HUES64 (cell line): Measurements from ENCODE around the gene C17orf107.
A peak's percentile ranks its signal among the peaks of the same experiment; 100 is the strongest.
"Not testable (repeated sequence)": the region's sequence is repeated elsewhere in the genome, so short reads cannot be mapped to it uniquely, and the experiment has no call there.

Experiments
- H3K27ac ChIP-seq: 2 replicates; pipeline ENCODE4 v1.7.0; 2013; ENCODE audit warnings: low read depth, low read length, inconsistent platforms
- H3K27me3 ChIP-seq: 2 replicates; pipeline ENCODE4 v1.6.1; 2013; ENCODE audit warnings: mild to moderate bottlenecking, low read length; ENCODE audit not compliant: insufficient read depth
- H3K36me3 ChIP-seq: 2 replicates; pipeline ENCODE4 v1.6.1; 2013; ENCODE audit warnings: mild to moderate bottlenecking, low read length; ENCODE audit not compliant: insufficient read depth
- H3K4me1 ChIP-seq: 2 replicates; pipeline ENCODE4 v1.6.1; 2013; ENCODE audit warnings: mild to moderate bottlenecking, low read length, moderate library complexity; ENCODE audit not compliant: insufficient read depth
- H3K4me3 ChIP-seq: 2 replicates; pipeline ENCODE4 v1.5.1; 2013; ENCODE audit warnings: mild to moderate bottlenecking, low read length, moderate library complexity
- H3K9ac ChIP-seq: 2 replicates; pipeline ENCODE4 v1.6.1; 2013; ENCODE audit warnings: mild to moderate bottlenecking, low read depth, low read length
- H3K9me3 ChIP-seq: 2 replicates; pipeline ENCODE4 v1.6.1; 2013; ENCODE audit warnings: low read depth, low read length; ENCODE audit not compliant: insufficient read depth
- WGBS: fragments of 150-250, 120-280 bp; methylation state at CpG from one replicate; pipeline ENCODE4 v1.1.7; 2013; ENCODE audit warnings: missing lambda C conversion rate; 5-methylcytosine and 5-hydroxymethylcytosine counted together

Gene C17orf107

DNA sequence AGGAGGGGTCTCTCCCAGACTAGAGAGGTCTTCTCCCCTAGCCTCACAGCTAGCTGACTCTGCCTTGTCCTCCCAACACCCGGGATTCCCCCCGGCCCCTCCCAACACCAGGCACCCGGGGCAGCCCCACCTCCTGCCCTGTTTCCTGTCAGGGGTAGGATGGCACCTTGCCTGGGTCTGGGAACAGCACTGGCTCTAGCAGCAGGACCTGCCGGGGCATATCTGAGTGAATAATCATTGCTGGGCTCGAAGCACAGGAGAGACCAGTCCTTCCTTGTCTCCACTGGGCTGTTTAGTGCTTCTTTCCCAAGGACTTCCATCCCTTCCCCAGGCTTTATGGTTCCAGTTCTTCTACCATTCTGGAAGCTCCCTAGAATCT, 40.5 kb upstream of the C17orf107 start:
- H3K4me3 ChIP-seq = no peak overlapping the region; the same call in 1 of the 2 replicates
- peak overlapping the region; percentile 72 for H3K27ac ChIP-seq
- peaks cover 54% of the 10 kb centered on the region for H3K4me1 ChIP-seq
- no peaks in the 10 kb centered on the region for H3K9me3 ChIP-seq
- H3K9ac ChIP-seq = no peak overlapping the region; the same call in 1 of the 2 replicates
- WGBS = 33% methylated on average over 5 of the region's 5 CpGs
- H3K27me3 ChIP-seq = no peaks in the 10 kb centered on the region
- peaks cover 5% of the 10 kb centered on the region; the same call in 1 of the 2 replicates for H3K36me3 ChIP-seq

DNA sequence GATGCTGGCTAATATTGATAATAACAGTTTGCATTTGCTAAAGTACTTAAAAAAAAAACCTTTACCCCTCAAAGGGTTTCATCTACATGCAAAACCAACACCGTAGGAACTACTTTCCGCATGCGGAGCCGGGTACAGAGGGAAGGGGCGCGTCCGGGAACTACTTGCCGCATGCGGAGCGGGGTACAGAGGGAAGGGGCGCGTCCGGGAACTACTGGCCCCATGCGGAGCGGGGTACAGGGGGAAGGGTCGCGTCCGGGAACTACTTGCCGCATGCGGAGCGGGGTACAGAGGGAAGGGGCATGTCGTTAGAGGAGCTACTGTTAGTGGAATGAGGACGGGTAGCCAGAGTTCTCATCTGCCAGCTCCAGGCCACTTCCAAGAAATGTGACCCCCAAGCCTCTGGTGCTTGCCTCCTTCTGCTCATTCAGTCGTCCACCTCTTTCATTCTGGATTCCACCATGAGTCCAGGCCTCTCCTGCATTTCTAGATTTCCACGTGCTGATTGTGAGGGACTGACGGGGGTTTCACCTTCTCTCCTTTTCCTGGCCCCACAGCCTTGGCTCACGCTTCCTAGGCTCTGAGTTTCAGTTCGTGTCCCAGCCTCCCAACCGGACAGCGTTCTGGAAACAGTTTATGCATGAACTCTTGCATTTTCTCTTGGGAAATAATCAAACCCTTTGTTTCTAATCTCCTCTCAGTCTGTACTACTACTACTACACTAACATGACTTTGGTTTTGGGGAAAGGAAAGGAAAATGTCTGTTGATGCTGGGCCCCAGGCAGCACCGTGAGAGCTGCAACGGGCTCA, 39.3 kb upstream of the C17orf107 start:
- H3K4me3 ChIP-seq = 0 out of 2 replicates have a peak overlapping the region, but pooled peaks have one; percentile 13
- WGBS = 70% methylated on average over 32 of the region's 32 CpGs
- H3K9ac ChIP-seq = peak overlapping the region; percentile 48

DNA sequence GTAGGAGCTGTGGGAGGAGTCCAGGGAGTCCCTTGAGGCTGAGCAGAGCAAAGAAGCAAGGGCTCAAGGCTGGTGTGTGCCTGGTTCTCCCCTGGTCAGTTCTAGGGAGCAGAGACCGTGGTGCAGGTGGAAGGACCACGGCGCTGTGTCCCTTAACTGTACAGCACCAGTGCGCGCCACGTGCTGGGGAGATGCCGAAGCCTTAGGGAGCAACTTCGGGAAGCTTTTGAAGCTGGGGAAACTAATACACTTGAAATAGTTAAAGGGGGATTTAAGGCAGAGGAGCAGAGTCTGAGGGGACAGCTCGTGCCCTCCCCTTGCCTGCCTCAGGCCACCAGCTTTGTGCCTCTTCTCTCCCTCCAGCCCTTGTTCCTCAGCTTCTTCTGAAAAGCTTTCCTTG, 38.7 kb upstream of the C17orf107 start:
- Histone ChIP-seq H3K36me3 (peaks cover 5% of the 10 kb centered on the region; the same call in 1 of the 2 replicates), H3K27me3 (no peaks in the 10 kb centered on the region), H3K27ac (no peak overlapping the region), H3K4me1 (peaks cover 46% of the 10 kb centered on the region), H3K9ac (peak overlapping the region; percentile 48; the same call in 1 of the 2 replicates), H3K9me3 (no peaks in the 10 kb centered on the region), H3K4me3 (no peak overlapping the region)
- 95% methylated on average over 9 of the region's 9 CpGs for WGBS

More for the DNA sequence above, 39.3 kb upstream of the C17orf107 start:
- Histone ChIP-seq H3K27ac (peak overlapping the region; percentile 38; the same call in 1 of the 2 replicates), H3K4me1 (peaks cover 46% of the 10 kb centered on the region), H3K9me3 (no peaks in the 10 kb centered on the region), H3K36me3 (peaks cover 5% of the 10 kb centered on the region; the same call in 1 of the 2 replicates), H3K27me3 (no peaks in the 10 kb centered on the region)

DNA sequence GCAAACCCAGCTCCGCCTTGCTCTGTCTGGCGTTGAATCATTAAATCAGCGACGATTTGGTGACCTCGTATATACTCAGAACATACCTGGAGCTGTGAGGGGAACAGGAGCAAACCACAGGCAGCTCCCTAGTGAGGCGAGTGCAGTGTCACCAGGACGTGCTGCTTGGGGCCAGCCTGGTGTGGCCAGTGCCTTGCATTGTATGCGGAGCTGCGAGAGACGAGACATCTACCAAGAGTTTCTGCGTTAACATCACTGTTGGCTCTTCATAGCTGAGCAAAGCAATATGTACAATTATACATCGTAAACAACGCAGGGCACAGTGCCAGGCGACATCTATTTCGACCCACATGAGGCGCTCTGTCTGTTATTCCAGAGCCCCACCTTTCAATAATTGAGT, 38.3 kb upstream of the C17orf107 start:
- H3K9ac ChIP-seq = 0 out of 2 replicates have a peak overlapping the region, but pooled peaks have one; percentile 48
- 94% methylated on average over 16 of the region's 16 CpGs for WGBS

DNA sequence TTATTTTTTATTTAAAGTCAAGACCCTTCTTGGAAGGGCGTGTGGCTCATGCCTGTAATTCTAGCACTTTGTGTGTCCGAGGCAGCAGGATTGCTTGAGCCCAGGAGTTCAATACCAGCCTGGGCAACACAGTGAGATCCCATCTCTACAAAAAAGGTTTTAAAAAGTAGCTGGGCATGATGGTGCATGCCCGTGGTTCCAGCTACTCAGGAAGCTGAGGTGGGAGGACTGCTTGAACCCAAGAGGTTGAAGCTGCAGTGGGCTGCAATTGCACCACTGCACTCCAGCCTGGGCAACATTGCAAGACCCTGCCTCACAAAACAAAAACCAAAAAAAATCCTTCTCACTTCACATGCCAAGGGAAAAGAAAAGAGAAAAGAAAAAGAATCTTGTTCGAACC, 36.6 kb upstream of the C17orf107 start:
- Histone ChIP-seq H3K27ac (no peak overlapping the region), H3K4me1 (peaks cover 32% of the 10 kb centered on the region), H3K4me3 (no peak overlapping the region), H3K36me3 (peaks cover 5% of the 10 kb centered on the region; the same call in 1 of the 2 replicates), H3K9ac (no peak overlapping the region), H3K9me3 (no peaks in the 10 kb centered on the region), H3K27me3 (no peaks in the 10 kb centered on the region)
- 93% methylated on average over 4 of the region's 4 CpGs for WGBS

More for the DNA sequence above, 38.3 kb upstream of the C17orf107 start:
- no peak overlapping the region for H3K27ac ChIP-seq
- H3K36me3 ChIP-seq = peaks cover 5% of the 10 kb centered on the region; the same call in 1 of the 2 replicates
- peaks cover 43% of the 10 kb centered on the region for H3K4me1 ChIP-seq
- no peaks in the 10 kb centered on the region for H3K27me3 ChIP-seq
- H3K4me3 ChIP-seq = no peak overlapping the region
- H3K9me3 ChIP-seq = no peaks in the 10 kb centered on the region

DNA sequence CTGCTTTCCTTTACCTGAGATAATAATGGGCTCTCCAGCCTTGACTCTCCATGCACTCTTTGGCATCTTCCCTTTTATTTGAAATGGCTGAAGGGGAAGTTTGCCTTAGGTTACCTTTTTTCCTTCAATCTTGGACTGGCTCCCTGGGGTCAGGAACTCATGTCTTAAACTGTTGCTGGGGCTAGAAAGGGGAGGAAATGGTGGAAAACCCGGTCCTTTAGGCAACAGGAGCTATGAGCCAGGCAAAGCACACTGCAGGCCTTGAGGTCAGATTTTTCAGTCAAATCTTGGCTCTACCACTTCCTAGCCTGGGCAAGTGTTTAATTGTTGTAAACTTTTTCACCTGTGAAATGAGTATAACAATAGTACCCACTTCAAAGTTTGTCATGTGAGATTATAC, 36.0 kb upstream of the C17orf107 start:
- no peak overlapping the region for H3K27ac ChIP-seq
- H3K4me1 ChIP-seq = peaks cover 26% of the 10 kb centered on the region
- H3K4me3 ChIP-seq = no peak overlapping the region
- no peaks in the 10 kb centered on the region for H3K9me3 ChIP-seq
- no peaks in the 10 kb centered on the region for H3K27me3 ChIP-seq
- H3K36me3 ChIP-seq = peaks cover 5% of the 10 kb centered on the region; the same call in 1 of the 2 replicates
- no peak overlapping the region for H3K9ac ChIP-seq
- WGBS = 92% methylated on average over 1 of the region's 1 CpG

DNA sequence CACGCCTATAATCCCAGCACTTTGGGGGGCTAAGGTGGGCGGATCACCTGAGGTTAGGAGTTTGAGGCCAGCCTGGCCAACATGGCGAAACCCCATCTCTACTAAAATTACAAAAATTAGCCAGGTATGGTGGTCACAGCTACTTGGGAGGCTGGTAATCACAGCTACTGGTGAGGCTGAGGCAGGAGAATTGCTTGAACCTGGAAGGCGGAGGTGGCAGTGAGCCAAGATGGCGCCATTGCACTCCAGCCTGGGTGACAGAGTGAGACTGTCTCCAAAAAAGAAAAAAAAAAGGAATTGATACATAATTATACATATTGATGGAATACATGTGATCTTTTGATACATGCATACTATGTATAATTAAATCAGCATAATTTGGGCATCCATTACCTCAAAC, 31.8 kb upstream of the C17orf107 start:
- H3K36me3 ChIP-seq, H3K4me1 ChIP-seq, H3K27ac ChIP-seq, H3K4me3 ChIP-seq, H3K27me3 ChIP-seq, H3K9me3 ChIP-seq, H3K9ac ChIP-seq: not testable (repeated sequence)
- 94% methylated on average over 5 of the region's 5 CpGs for WGBS

DNA sequence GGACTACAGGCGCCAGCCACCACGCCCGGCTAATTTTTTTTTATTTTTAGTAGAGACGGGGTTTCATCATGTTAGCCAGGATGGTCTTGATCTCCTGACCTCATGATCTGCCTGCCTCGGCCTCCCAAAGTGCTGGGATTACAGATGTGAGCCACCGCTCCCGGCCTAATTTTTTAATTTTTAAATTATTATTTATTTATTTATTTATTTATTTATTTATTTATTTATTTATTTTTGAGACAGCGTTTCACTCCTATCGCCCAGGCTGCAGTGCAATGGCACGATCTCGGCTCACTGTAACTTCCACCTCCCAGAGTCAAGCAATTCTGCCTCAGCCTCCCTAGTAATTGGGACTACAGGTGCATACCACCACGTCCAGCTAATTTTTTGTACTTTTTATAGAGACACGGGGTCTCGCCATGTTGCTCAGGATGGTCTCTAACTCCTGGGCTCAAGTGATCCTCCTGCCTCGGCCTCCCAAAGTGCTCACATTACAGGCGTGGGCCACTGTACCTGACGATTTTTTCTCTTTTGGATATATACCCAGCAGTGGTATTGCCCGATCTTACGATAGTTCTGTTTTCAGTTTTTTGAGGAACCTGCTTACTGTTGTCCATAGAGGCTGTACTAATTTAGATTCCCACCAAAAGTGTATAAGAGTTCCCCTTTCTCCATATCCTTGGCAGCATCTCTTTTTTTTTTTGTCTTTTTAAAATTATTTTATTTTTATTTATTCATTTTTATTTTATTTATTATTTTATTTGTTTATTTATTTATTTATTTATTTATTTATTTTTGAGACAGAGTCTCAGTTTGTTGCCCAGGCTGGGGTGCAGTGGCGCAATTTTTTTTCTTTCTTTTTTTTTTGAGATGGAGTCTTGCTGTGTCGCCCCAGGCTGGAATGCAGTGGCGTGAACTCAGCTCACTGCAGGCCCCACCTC, 30.0 kb upstream of the C17orf107 start:
- H3K36me3 ChIP-seq, H3K4me3 ChIP-seq, H3K4me1 ChIP-seq, H3K9ac ChIP-seq, H3K27me3 ChIP-seq, H3K27ac ChIP-seq, H3K9me3 ChIP-seq: not testable (repeated sequence)
- WGBS = 95% methylated on average over 20 of the region's 22 CpGs

DNA sequence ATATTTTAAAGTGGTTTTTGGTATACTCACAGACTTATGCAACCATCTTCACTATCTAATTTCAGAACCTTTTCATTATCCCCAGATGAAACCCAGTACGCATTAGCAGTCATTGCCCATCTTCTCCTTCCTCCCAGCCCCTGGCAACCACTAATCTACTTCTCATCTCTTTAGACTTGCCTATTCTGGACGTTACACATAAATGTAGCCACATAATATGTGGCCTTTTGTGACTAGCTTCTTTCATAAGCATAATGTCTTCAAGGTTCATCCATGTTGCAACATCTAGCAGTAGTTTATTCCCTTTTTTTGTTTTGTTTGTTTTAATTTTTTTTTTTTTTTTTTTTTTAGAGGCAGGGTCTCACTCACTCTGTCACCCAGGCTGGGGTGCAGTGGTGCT, 28.5 kb upstream of the C17orf107 start:
- WGBS = 85% methylated on average over 2 of the region's 2 CpGs
- H3K27ac ChIP-seq = no peak overlapping the region
- H3K36me3 ChIP-seq = no peaks in the 10 kb centered on the region

DNA sequence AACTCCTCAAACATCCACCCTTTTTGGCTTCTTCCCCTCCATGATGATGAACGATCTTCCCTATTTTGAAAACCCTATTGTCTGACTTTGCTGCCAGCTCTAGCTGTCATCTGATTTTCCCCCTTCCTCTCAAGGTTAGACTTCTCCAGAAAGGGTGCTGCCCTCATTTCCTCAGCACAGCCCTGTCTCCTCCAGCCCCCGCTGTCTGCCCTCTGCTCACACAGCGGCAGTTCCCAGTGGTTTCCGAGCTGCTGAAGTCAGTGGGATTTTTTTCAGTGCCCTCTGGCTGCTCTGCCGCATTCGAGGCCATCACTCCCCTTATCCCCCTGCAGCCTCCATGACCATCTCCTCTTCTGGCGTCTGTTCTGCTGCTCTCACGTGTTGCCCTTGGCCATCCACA, 26.6 kb upstream of the C17orf107 start:
- no peaks in the 10 kb centered on the region for H3K27me3 ChIP-seq
- 76% methylated on average over 8 of the region's 8 CpGs for WGBS
- peaks cover 6% of the 10 kb centered on the region; the same call in 1 of the 2 replicates for H3K4me1 ChIP-seq
- no peak overlapping the region for H3K9ac ChIP-seq
- no peaks in the 10 kb centered on the region for H3K9me3 ChIP-seq
- H3K4me3 ChIP-seq = no peak overlapping the region
- no peak overlapping the region for H3K27ac ChIP-seq
- H3K36me3 ChIP-seq = no peaks in the 10 kb centered on the region

More for the DNA sequence above, 28.5 kb upstream of the C17orf107 start:
- Histone ChIP-seq H3K9me3 (no peaks in the 10 kb centered on the region), H3K9ac (no peak overlapping the region), H3K4me1 (peaks cover 6% of the 10 kb centered on the region; the same call in 1 of the 2 replicates), H3K27me3 (no peaks in the 10 kb centered on the region), H3K4me3 (no peak overlapping the region)

DNA sequence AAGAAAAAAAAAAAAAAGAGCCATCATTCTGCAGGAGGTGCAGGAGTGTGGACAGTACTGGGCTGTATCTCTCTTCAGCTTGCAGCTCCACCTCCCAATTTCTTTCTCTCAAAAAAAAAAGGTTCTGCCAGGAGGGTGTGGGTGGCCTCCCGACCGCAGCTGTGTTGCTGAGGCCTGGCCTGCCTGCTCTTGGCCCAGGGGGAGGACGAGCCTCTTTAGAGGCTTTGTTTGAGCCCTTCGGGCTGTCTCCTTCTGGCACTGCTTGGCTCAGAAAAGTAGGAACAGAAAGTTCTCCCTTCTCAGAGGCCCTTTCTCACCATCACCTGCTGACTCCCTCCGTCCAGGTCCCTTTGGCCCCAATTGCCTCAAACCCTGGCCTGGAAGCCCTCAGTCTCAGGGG, 22.2 kb upstream of the C17orf107 start:
- Histone ChIP-seq H3K9me3 (no peaks in the 10 kb centered on the region), H3K27me3 (no peaks in the 10 kb centered on the region), H3K27ac (no peak overlapping the region), H3K36me3 (peaks cover 12% of the 10 kb centered on the region), H3K9ac (no peak overlapping the region), H3K4me1 (peaks cover 6% of the 10 kb centered on the region; the same call in 1 of the 2 replicates), H3K4me3 (no peak overlapping the region)
- 92% methylated on average over 5 of the region's 5 CpGs for WGBS
